ENCODE results near the gene UNC13C.

UNC13C gene

GRCh38 chr15:54127574-54127973 lies 149.3 kb downstream of the UNC13C start:
- no peak for DNase-seq

- DNase-seq, result no peak
Measured at GRCh38 chr15:54131410-54131809, 153.2 kb downstream of the UNC13C start.

- DNase-seq, result no peak
Measured at GRCh38 chr15:54149115-54149531, 170.9 kb downstream of the UNC13C start.

- no peak for DNase-seq
Measured at GRCh38 chr15:54150255-54150654, 172.0 kb downstream of the UNC13C start.

- no peak for DNase-seq
Measured at GRCh38 chr15:54159012-54159411, 180.8 kb downstream of the UNC13C start.

- DNase-seq, result no peak
Measured at GRCh38 chr15:54187325-54187724, 209.1 kb downstream of the UNC13C start.

- DNase-seq, result no peak
Measured at GRCh38 chr15:54197995-54198394, 219.8 kb downstream of the UNC13C start.

GRCh38 chr15:54206586-54207321 lies 228.5 kb downstream of the UNC13C start:
- DNase-seq, result no peak

- no peak for DNase-seq
Measured at GRCh38 chr15:54208786-54209185, 230.5 kb downstream of the UNC13C start.

GRCh38 chr15:54212635-54213034 lies 234.4 kb downstream of the UNC13C start:
- no peak for DNase-seq

GRCh38 chr15:54226455-54226854 lies 248.2 kb downstream of the UNC13C start:
- no peak for DNase-seq

GRCh38 chr15:54227569-54227968 lies 249.3 kb downstream of the UNC13C start:
- DNase-seq, result no peak

- DNase-seq, result no peak
Measured at GRCh38 chr15:54250326-54250725, 272.1 kb downstream of the UNC13C start.

- no peak for DNase-seq
Measured at GRCh38 chr15:54256190-54256589, 277.9 kb downstream of the UNC13C start.

GRCh38 chr15:54273928-54274327 lies 295.7 kb downstream of the UNC13C start:
- DNase-seq, result no peak

- no peak for DNase-seq
Measured at GRCh38 chr15:54277834-54278233, 299.6 kb downstream of the UNC13C start.

GRCh38 chr15:54280726-54281125 lies 302.5 kb downstream of the UNC13C start:
- no peak for DNase-seq

- no peak for DNase-seq
Measured at GRCh38 chr15:54282228-54282836, 304.1 kb downstream of the UNC13C start.

GRCh38 chr15:54288049-54288448 lies 309.8 kb downstream of the UNC13C start:
- DNase-seq, result no peak

- DNase-seq, result no peak
Measured at GRCh38 chr15:54289590-54290136, 311.4 kb downstream of the UNC13C start.

- no peak for DNase-seq
Measured at GRCh38 chr15:54298396-54298795, 320.2 kb downstream of the UNC13C start.

- no peak for DNase-seq
Measured at GRCh38 chr15:54304321-54304720, 326.1 kb downstream of the UNC13C start.

GRCh38 chr15:54305138-54305537 lies 326.9 kb downstream of the UNC13C start:
- no peak for DNase-seq

GRCh38 chr15:54307252-54307902 lies 329.1 kb downstream of the UNC13C start:
- DNase-seq, result no peak

All from activated CD4-positive, alpha-beta T cell treated with anti-CD3 and anti-CD28 coated beads, Interleukin-2, amount 50 U/mL, for 48 hours (primary cell).